A549 treated with RU486 at 1 μM for 4 hours (cell line): ENCODE data around the gene ARL13A. TPM values are rescaled to one million over a fixed set of nuclear protein-coding genes. Genes with fewer than 3 reads are reported as not detected.

ENCODE experiments used
- total RNA-seq: library from RNA; stranded (reverse); fragments of 200-300 nt; extraction: Qiagen RNA extraction; gene quantifications from 5 replicates; pipeline ENCODE4 v1.2.3, GENCODE V29; 2022; ENCODE audit warnings: low read depth

ARL13A gene
- total RNA-seq: 0.13 to 0.18 TPM (median 0.16 TPM) in 4 of 5 replicates, not detected in the other

DNA sequence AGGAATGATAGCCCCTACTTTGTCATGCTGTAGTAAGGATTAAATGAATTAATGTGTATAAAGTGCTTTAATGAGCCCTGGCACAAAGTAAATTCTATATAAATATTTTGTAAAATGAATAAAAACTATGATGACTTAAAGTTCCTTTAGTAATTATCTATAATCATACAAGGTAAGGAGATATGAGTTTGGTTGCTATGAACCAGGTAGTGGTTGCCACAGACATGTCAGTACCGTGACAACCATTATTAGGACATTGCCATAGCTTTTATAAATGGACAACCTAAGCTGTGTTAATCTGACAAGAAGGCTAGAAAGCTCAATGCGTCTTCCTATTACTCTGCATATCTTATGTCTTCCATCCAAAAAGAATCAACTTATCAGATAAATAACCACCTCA is at the start of gene ARL13A:
Gene ARL13A, plus strand, starts transcription at position 301 of the 400 bp plus-strand sequence. CDS start 3,982 bp downstream, outside the sequence.

GRCh38 chrX:100928660-100929613 is 40.6 kb upstream of the ARL13A start, which contains the start of gene XKRX:
Gene XKRX (minus strand): TSS chrX:100928917. CDS start chrX:100928304, 613 bp downstream.

Other genes starting within 250 kb of the ARL13A start
- 1.9 to 2.6 TPM (median 2.2 TPM) in 5 replicates for gene SYTL4, start 237.6 kb upstream of the ARL13A start, total RNA-seq
- gene CSTF2, start 149.3 kb upstream of the ARL13A start, total RNA-seq: 31.3 to 35.5 TPM (median 32.4 TPM) in 5 replicates
- gene NOX1, start 95.3 kb upstream of the ARL13A start, total RNA-seq: 0.07 to 0.12 TPM in 2 of 5 replicates, not detected in the others
- gene XKRX, start 40.8 kb upstream of the ARL13A start, total RNA-seq: 0.20 to 0.30 TPM (median 0.27 TPM) in 5 replicates
- gene TRMT2B, start 82.4 kb downstream of the ARL13A start, total RNA-seq: 12.9 to 15.5 TPM (median 15.0 TPM) in 5 replicates
- not detected in 5 replicates for gene TMEM35A, start 109.2 kb downstream of the ARL13A start, total RNA-seq
- gene CENPI, start 128.5 kb downstream of the ARL13A start, total RNA-seq: 6.3 to 13.3 TPM (median 12.2 TPM) in 5 replicates